HEK293 (cell line): Measurements from ENCODE around the gene KHDRBS2.

Experiments
- CTCF ChIA-PET: fragments of 350-600 bp; formaldehyde crosslinking; extraction: SDS; loops from one replicate; lab custom pipeline; 2021; ENCODE audit warnings: antibody characterized with exemption; lab: Yijun Ruan, JAX
- POLR2A ChIA-PET: fragments of 300-600 bp; formaldehyde crosslinking; extraction: SDS; loops from one replicate; lab custom pipeline; 2020; ENCODE audit warnings: antibody characterized with exemption, inconsistent platforms; lab: Yijun Ruan, JAX
- H3K27ac ChIP-seq: fragments of 200-500 bp; sonication (Bioruptor generic); 2 replicates; pipeline ENCODE4 v1.5.1; 2014; ENCODE audit warnings: low read depth, low read length, control low read depth, inconsistent platforms; ENCODE audit errors: extremely low read depth
- H3K36me3 ChIP-seq, 2 experiments: fragments of 200-500 bp in 1 of 2; sonication (Bioruptor generic) in 1 of 2; 1 replicate in 1 of 2; 2 replicates in 1 of 2; pipeline ENCODE4 v1.5.1; 2014 to 2017; ENCODE audit warnings: inconsistent platforms in 2 of 2, low read length in 2 of 2; ENCODE audit not compliant: control insufficient read depth in 2 of 2, insufficient read depth in 1 of 2
- H3K4me1 ChIP-seq: fragments of 200-500 bp; sonication (Bioruptor generic); 2 replicates; pipeline ENCODE4 v1.5.1; 2014; ENCODE audit warnings: mild to moderate bottlenecking, low read length, inconsistent platforms; ENCODE audit not compliant: control insufficient read depth, insufficient read depth
- H3K4me3 ChIP-seq: 2 replicates; pipeline ENCODE4 v1.5.1; 2011; ENCODE audit warnings: low read depth, mild to moderate bottlenecking, control low read depth, low read length, moderate library complexity
- H3K9me3 ChIP-seq: fragments of 200-500 bp; sonication (Bioruptor generic); 2 replicates; pipeline ENCODE4 v1.5.1; 2014; ENCODE audit warnings: low read depth, low read length, inconsistent platforms; ENCODE audit not compliant: control insufficient read depth, insufficient read depth
- HOXC10 ChIP-seq: sonication (generic); formaldehyde crosslinking; IDR thresholded peaks from 2 replicates; pipeline ENCODE4 v1.8.1; 2023; ENCODE audit warnings: mild to moderate bottlenecking, missing genetic modification reagents
- ZBTB7A ChIP-seq: fragments of 450-650 bp; formaldehyde crosslinking; IDR thresholded peaks from 2 replicates; pipeline ENCODE4 v1.5.1; 2016; ENCODE audit warnings: low read depth, missing biosample characterization, missing genetic modification characterization
- ZNF10 ChIP-seq: fragments of 450-650 bp; formaldehyde crosslinking; IDR thresholded peaks from 2 replicates; pipeline ENCODE4 v1.5.1; 2017; ENCODE audit warnings: missing biosample characterization, missing genetic modification characterization
- ZNF114 ChIP-seq: fragments of 450-650 bp; formaldehyde crosslinking; IDR thresholded peaks from 2 replicates; pipeline ENCODE4 v1.5.0; 2017; ENCODE audit warnings: missing biosample characterization, missing genetic modification characterization
- ZNF138 ChIP-seq: fragments of 450-650 bp; formaldehyde crosslinking; IDR thresholded peaks from 2 replicates; pipeline ENCODE4 v1.5.1; 2016; ENCODE audit warnings: missing biosample characterization, missing genetic modification characterization, borderline replicate concordance
- ZNF140 ChIP-seq: fragments of 450-650 bp; formaldehyde crosslinking; IDR thresholded peaks from 2 replicates; pipeline ENCODE4 v1.5.1; 2016; ENCODE audit warnings: missing biosample characterization, missing genetic modification characterization
- ZNF148 ChIP-seq: fragments of 450-650 bp; formaldehyde crosslinking; IDR thresholded peaks from 2 replicates; pipeline ENCODE4 v1.5.0; 2017; ENCODE audit warnings: missing biosample characterization, missing genetic modification characterization, borderline replicate concordance
- ZNF280C ChIP-seq: fragments of 450-650 bp; formaldehyde crosslinking; IDR thresholded peaks from 2 replicates; pipeline ENCODE4 v1.5.1; 2016; ENCODE audit warnings: missing biosample characterization, missing genetic modification characterization
- ZNF311 ChIP-seq: fragments of 450-650 bp; formaldehyde crosslinking; IDR thresholded peaks from 2 replicates; pipeline ENCODE4 v1.5.1; 2017; ENCODE audit warnings: missing biosample characterization, missing genetic modification characterization, borderline replicate concordance
- ZNF350 ChIP-seq: fragments of 450-650 bp; formaldehyde crosslinking; IDR thresholded peaks from 2 replicates; pipeline ENCODE4 v1.5.0; 2017; ENCODE audit warnings: missing biosample characterization, mild to moderate bottlenecking, missing genetic modification characterization
- ZNF416 ChIP-seq: fragments of 450-650 bp; formaldehyde crosslinking; IDR thresholded peaks from 2 replicates; pipeline ENCODE4 v1.5.1; 2016; ENCODE audit warnings: missing biosample characterization, missing genetic modification characterization
- ZNF548 ChIP-seq: fragments of 450-650 bp; formaldehyde crosslinking; IDR thresholded peaks from 2 replicates; pipeline ENCODE4 v1.5.1; 2016; ENCODE audit warnings: missing biosample characterization, missing genetic modification characterization
- ZNF621 ChIP-seq: fragments of 450-650 bp; formaldehyde crosslinking; IDR thresholded peaks from 2 replicates; pipeline ENCODE4 v1.5.1; 2017; ENCODE audit warnings: missing biosample characterization, missing genetic modification characterization
- ZNF623 ChIP-seq: fragments of 450-650 bp; formaldehyde crosslinking; IDR thresholded peaks from 2 replicates; pipeline ENCODE4 v1.5.1; 2016; ENCODE audit warnings: missing biosample characterization, missing genetic modification characterization
- ZNF768 ChIP-seq: fragments of 450-650 bp; formaldehyde crosslinking; IDR thresholded peaks from 2 replicates; pipeline ENCODE4 v1.5.1; 2018; ENCODE audit warnings: missing biosample characterization, mild to moderate bottlenecking, missing genetic modification characterization
- ZNF777 ChIP-seq: fragments of 450-650 bp; formaldehyde crosslinking; IDR thresholded peaks from 2 replicates; pipeline ENCODE4 v1.5.1; 2017; ENCODE audit warnings: missing biosample characterization, missing genetic modification characterization, borderline replicate concordance
- TF ChIP-seq, protein P1 (sequence below): fragments of 450-650 bp; formaldehyde crosslinking; IDR thresholded peaks from 2 replicates; pipeline ENCODE4 v1.5.1; 2016; ENCODE audit warnings: missing biosample characterization, missing genetic modification characterization
- TF ChIP-seq, protein P2 (sequence below): fragments of 450-650 bp; formaldehyde crosslinking; IDR thresholded peaks from 2 replicates; pipeline ENCODE4 v1.5.1; 2017; ENCODE audit warnings: missing biosample characterization, missing genetic modification characterization
- TF ChIP-seq, protein P3 (sequence below): sonication (generic); formaldehyde crosslinking; IDR thresholded peaks from 2 replicates; pipeline ENCODE4 v1.8.1; 2022; ENCODE audit warnings: mild to moderate bottlenecking, moderate library complexity, missing genetic modification reagents
- TF ChIP-seq, protein P4 (sequence below): fragments of 450-650 bp; formaldehyde crosslinking; IDR thresholded peaks from 2 replicates; pipeline ENCODE4 v1.5.1; 2016; ENCODE audit warnings: missing biosample characterization, missing genetic modification characterization, low read depth

KHDRBS2 gene

DNA sequence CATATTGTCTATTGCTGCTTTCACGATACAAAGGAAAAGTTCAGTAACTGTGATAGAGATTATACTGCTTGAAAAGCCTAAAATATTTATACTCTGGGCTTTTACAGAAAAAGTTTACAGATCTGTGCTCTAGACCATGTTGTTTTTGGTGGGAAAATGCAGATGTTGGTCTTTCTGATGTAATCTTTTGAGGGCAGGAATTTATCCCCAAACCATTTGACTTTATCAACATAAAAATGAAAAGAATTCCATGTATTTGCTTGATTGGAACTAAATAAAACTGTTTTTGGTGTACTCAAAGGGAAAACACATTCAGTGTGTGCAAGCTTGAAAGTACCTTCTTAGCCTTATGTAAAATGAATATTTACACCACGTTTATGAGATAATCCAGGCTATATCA lies 603.5 kb downstream of the KHDRBS2 start:
- Histone ChIP-seq H3K4me1 (no peaks in the 10 kb centered on the region), H3K36me3 (no peaks in the 10 kb centered on the region), H3K9me3 (no peaks in the 10 kb centered on the region), H3K27ac (no peak overlapping the region), H3K4me3 (no peak overlapping the region)
- ChIA-PET CTCF (no interaction called here), POLR2A (no interaction called here)
- no peak for TF ChIP-seq ZNF10
- TF ChIP-seq, protein P1, sequence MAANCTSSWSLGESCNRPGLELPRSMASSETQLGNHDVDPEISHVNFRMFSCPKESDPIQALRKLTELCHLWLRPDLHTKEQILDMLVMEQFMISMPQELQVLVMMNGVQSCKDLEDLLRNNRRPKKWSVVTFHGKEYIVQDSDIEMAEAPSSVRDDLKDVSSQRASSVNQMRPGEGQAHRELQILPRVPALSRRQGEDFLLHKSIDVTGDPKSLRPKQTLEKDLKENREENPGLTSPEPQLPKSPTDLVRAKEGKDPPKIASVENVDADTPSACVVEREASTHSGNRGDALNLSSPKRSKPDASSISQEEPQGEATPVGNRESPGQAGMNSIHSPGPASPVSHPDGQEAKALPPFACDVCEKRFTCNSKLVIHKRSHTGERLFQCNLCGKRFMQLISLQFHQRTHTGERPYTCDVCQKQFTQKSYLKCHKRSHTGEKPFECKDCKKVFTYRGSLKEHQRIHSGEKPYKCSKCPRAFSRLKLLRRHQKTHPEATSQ = no peak
- TF ChIP-seq ZNF311 (tag by site-specific recombination) = no peak
- no peak for TF ChIP-seq ZNF623 (tag by site-specific recombination)
- TF ChIP-seq ZNF548 (tag by site-specific recombination) = no peak
- no peak for TF ChIP-seq HOXC10 (CRISPR knock-in tag)
- TF ChIP-seq ZNF140 (tag by site-specific recombination) = no peak
- TF ChIP-seq ZNF280C (tag by site-specific recombination) = no peak
- TF ChIP-seq ZNF350 = no peak
- no peak for TF ChIP-seq ZNF768 (tag by site-specific recombination)
- no peak for TF ChIP-seq ZBTB7A
- TF ChIP-seq, protein P2, sequence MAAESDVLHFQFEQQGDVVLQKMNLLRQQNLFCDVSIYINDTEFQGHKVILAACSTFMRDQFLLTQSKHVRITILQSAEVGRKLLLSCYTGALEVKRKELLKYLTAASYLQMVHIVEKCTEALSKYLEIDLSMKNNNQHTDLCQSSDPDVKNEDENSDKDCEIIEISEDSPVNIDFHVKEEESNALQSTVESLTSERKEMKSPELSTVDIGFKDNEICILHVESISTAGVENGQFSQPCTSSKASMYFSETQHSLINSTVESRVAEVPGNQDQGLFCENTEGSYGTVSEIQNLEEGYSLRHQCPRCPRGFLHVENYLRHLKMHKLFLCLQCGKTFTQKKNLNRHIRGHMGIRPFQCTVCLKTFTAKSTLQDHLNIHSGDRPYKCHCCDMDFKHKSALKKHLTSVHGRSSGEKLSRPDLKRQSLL = no peak
- no peak for TF ChIP-seq ZNF621
- no peak for TF ChIP-seq ZNF148 (tag by site-specific recombination)

GRCh38 chr6:61679625-61680024 lies 606.4 kb downstream of the KHDRBS2 start:
- TF ChIP-seq ZNF777 (no peak), ZNF138 (tag by site-specific recombination) (no peak), ZNF416 (tag by site-specific recombination) (no peak), ZNF114 (tag by site-specific recombination) (no peak)
- TF ChIP-seq, protein P3, sequence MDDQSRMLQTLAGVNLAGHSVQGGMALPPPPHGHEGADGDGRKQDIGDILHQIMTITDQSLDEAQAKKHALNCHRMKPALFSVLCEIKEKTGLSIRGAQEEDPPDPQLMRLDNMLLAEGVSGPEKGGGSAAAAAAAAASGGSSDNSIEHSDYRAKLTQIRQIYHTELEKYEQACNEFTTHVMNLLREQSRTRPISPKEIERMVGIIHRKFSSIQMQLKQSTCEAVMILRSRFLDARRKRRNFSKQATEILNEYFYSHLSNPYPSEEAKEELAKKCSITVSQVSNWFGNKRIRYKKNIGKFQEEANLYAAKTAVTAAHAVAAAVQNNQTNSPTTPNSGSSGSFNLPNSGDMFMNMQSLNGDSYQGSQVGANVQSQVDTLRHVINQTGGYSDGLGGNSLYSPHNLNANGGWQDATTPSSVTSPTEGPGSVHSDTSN (CRISPR knock-in tag) = no peak
- TF ChIP-seq, protein P4, sequence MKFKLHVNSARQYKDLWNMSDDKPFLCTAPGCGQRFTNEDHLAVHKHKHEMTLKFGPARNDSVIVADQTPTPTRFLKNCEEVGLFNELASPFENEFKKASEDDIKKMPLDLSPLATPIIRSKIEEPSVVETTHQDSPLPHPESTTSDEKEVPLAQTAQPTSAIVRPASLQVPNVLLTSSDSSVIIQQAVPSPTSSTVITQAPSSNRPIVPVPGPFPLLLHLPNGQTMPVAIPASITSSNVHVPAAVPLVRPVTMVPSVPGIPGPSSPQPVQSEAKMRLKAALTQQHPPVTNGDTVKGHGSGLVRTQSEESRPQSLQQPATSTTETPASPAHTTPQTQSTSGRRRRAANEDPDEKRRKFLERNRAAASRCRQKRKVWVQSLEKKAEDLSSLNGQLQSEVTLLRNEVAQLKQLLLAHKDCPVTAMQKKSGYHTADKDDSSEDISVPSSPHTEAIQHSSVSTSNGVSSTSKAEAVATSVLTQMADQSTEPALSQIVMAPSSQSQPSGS = no peak
- no peaks in the 10 kb centered on the region for H3K9me3 ChIP-seq
- POLR2A ChIA-PET = no interaction called here
- H3K4me1 ChIP-seq = no peaks in the 10 kb centered on the region
- no peaks in the 10 kb centered on the region for H3K36me3 ChIP-seq
- CTCF ChIA-PET = no interaction called here
- H3K4me3 ChIP-seq = no peak overlapping the region
- no peak overlapping the region for H3K27ac ChIP-seq
